Activated naive CD8-positive, alpha-beta T cell (primary cell): ENCODE measurements around the gene S100A2.
A peak's percentile ranks its signal among the peaks of the same experiment; 100 is the strongest.

ENCODE experiments used
- H3K27ac Mint-ChIP-seq: one replicate; pipeline ENCODE4 v1.8.0; 2021; ENCODE audit warnings: mixed read lengths
- H3K27me3 Mint-ChIP-seq: one replicate; pipeline ENCODE4 v1.8.0; 2021; ENCODE audit warnings: mixed read lengths
- H3K36me3 Mint-ChIP-seq: one replicate; pipeline ENCODE4 v1.8.0; 2021; ENCODE audit warnings: mixed read lengths
- H3K4me1 Mint-ChIP-seq: one replicate; pipeline ENCODE4 v1.8.0; 2021; ENCODE audit warnings: low read depth, mixed read lengths
- H3K4me3 Mint-ChIP-seq: one replicate; pipeline ENCODE4 v1.8.0; 2021; ENCODE audit warnings: mild to moderate bottlenecking, mixed read lengths
- H3K9me3 Mint-ChIP-seq: one replicate; pipeline ENCODE4 v1.8.0; 2021; ENCODE audit warnings: low read depth, mixed read lengths

S100A2 gene

DNA sequence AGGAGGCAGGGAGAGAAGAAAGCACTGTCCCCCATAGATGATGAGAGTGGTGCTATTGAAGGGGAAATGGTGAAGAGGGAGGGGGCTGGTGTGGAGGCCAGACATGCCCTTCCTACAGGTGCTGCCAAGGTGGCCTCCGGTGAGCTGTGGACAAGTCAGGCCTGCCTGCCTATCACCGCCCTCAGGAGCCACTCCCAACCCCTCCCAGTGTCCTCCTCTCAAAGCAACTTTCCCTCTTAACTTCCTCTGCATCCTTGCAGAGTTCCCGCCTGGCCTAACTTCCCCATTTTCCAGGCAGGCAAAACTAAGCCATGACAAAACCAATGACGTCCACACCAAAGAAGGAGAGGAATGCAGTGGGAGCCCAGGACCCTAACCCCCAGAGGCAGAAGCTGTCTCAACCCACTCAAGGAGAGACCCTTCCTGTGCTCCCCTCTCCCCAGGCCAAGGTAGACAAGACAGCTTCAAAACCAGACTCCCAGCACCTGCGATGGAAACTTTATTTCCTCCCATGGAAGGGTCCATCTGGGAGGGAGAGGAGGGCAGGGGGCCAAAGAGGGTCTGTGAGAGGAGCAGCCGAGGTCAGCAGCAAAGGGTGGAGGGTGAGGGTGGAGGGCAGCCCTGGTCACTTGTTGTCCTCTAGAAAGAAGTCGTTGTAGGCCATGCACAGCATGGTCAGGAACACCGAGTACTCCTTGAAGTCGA is 28.8 kb downstream of the S100A2 start:
- peaks cover 83% of the 10 kb centered on the region for H3K4me1 Mint-ChIP-seq
- peaks cover 2% of the 10 kb centered on the region for H3K36me3 Mint-ChIP-seq
- H3K27me3 Mint-ChIP-seq, result no peaks in the 10 kb centered on the region
- peak overlapping the region; percentile 96 for H3K4me3 Mint-ChIP-seq
- H3K9me3 Mint-ChIP-seq, result no peaks in the 10 kb centered on the region
- H3K27ac Mint-ChIP-seq, result peak overlapping the region; percentile 99

DNA sequence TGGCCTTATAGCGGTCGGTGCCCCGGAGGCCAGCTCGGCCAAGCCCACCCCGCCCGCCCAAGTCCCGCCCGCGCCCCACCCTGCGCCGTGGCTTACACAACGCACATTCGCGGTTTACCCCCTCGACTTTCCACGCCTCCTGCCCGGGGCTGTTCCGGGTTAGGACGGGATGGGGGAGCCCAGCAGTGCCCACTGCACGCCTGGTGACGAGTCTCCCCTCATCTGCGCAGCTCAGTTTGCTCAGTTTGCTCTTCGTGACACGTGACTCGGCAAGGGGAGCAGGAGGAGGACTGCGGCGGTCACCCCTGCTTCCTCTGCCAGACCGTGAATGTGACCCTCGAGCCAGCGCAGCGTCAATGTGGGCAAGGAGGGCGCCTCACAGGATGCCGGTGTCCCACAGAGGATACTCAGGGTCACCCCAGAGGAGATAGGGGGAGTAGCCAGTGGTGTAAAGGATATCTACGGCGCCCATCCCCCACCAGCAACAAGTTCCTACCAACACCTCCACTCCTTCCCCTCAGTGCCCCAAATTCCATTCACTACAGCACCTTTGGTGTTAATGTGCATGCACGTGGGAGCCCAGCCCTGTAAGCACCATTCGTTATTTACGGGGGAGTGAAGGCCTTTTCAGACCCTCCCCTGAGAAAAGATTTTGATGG is 29.5 kb downstream of the S100A2 start:
- Mint-ChIP-seq H3K36me3 (peaks cover 2% of the 10 kb centered on the region), H3K4me1 (peaks cover 83% of the 10 kb centered on the region), H3K27me3 (no peaks in the 10 kb centered on the region), H3K9me3 (no peaks in the 10 kb centered on the region), H3K4me3 (peak overlapping the region; percentile 96), H3K27ac (peak overlapping the region; percentile 99)

DNA sequence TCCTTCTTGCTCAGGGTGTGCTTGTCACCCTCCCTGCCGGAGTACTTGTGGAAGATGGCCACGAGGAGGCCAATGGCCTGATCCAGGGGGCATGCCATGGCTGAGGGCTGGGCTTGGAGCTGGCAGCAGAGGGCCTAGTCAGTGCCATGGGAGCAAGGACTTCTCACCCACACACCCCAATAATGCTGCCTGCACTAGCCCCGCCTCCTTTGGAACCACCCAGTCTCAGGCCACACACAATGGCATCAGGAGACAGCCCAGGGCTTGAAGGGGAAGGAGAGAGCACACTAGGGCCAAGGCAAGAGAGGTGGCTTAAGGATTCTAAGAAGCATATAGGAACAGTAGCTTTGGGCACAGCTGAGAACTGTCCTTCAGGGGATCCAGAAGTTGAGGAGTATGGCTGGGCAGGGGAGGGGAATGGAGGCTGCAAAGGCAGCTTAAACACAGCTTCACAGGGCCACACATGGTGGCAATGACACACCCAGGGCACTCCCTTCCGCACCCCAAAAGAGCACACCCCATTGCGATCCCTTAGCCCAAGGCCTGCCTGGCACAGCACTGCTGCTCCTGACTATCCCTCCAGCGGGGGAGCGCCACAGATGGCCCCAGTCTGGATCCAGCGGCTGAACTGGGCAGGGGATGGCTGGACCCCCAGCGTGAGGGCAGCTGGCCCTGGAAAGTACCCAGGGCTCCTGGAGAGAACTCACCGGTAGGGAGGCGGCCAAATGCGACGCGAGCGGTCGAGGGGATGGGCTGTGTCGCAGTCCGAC is 30.2 kb downstream of the S100A2 start, which contains the start of gene S100A6:
S100A6 (minus strand) TSS at position 750 of the 770 bp plus-strand sequence; CDS start at position 98, 652 bp downstream.
- no peaks in the 10 kb centered on the region for H3K27me3 Mint-ChIP-seq

DNA sequence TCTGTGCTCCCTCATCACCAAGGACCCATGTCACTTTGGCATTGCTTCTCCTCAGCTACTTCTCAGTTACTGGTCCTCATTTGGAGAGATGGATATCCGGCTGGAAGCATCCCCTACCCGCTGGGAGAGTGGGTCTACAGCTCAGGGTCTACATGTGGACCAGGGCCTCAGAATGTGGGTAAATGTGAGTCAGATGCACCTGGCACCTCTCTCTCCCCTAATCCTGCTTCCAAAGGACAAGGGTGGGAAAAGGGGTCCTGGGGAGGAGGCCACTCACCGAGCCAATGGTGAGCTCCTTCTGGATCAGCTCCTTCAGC is 30.8 kb downstream of the S100A2 start:
- Mint-ChIP-seq H3K27ac (peak overlapping the region; percentile 93), H3K27me3 (no peaks in the 10 kb centered on the region), H3K4me1 (peaks cover 79% of the 10 kb centered on the region), H3K9me3 (no peaks in the 10 kb centered on the region), H3K4me3 (peak overlapping the region; percentile 93), H3K36me3 (peaks cover 2% of the 10 kb centered on the region)

More for the DNA sequence above, 30.2 kb downstream of the S100A2 start, which contains the start of gene S100A6:
- Mint-ChIP-seq H3K4me1 (peaks cover 83% of the 10 kb centered on the region), H3K36me3 (peaks cover 2% of the 10 kb centered on the region), H3K4me3 (peak within 1 kb of the TSS; percentile 96), H3K9me3 (no peaks in the 10 kb centered on the region), H3K27ac (peak within 1 kb of the TSS; percentile 99)

DNA sequence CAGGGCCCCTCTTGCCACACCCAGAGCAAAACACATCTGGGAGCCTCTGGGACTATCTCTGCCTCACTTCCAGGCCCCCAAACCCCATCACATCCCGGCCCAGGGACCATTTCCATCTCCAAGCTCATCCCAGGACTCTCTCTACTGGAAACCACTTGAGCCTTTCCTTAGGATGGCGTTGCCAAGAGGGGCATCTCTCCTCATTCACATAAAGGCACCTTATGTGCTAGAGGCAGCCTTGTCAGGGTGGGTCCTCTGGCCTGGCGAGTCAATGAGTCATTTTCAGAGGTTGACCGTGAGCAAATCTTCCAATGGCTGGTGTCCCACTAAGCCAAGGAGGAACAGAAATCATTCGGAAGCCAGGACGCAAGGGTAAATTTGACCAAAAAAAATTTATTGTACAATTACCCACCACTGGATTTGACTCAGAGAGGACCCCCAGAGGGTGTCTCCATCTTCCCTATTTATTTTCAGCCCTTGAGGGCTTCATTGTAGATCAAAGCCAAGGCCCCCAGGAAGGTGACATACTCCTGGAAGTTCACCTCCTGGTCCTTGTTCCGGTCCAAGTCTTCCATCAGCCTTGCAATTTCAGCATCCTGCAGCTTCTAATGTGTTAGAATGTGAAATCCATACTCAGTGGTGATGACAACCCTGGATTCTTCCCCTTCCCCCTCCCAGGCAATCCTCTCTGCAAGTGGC is 31.3 kb downstream of the S100A2 start:
- peak overlapping the region; percentile 93 for H3K4me3 Mint-ChIP-seq
- no peaks in the 10 kb centered on the region for H3K27me3 Mint-ChIP-seq
- H3K27ac Mint-ChIP-seq, result peak overlapping the region; percentile 95
- H3K36me3 Mint-ChIP-seq, result no peaks in the 10 kb centered on the region
- H3K4me1 Mint-ChIP-seq, result peaks cover 73% of the 10 kb centered on the region
- H3K9me3 Mint-ChIP-seq, result no peaks in the 10 kb centered on the region

DNA sequence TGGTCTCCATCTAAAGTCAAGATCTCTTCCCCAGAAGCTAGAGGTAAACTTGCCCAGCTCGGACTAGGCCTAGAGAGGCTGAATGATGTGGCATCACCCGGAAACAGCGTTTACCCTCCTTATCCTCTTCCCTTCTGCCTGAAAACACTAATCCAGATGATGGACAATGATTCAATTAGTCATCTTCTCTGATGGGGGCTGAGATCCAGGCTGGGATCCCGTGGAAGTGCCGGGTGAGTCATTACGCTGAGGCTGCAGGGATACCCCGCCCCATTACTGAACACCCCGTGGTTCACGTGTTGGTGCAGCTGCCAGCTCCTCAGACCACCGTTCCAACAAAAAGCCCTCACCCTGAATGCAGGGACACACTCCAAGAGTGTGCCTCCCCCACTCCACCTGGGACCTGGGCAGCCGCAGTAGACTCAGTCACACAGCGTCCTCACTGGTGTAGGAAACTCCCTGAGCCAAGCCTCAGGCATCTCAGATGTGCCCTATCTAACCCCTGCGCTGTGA is 31.9 kb downstream of the S100A2 start:
- H3K4me1 Mint-ChIP-seq, result peaks cover 73% of the 10 kb centered on the region
- H3K36me3 Mint-ChIP-seq, result no peaks in the 10 kb centered on the region
- no peaks in the 10 kb centered on the region for H3K9me3 Mint-ChIP-seq
- no peaks in the 10 kb centered on the region for H3K27me3 Mint-ChIP-seq
- H3K27ac Mint-ChIP-seq, result peak overlapping the region; percentile 95
- peak overlapping the region; percentile 93 for H3K4me3 Mint-ChIP-seq

DNA sequence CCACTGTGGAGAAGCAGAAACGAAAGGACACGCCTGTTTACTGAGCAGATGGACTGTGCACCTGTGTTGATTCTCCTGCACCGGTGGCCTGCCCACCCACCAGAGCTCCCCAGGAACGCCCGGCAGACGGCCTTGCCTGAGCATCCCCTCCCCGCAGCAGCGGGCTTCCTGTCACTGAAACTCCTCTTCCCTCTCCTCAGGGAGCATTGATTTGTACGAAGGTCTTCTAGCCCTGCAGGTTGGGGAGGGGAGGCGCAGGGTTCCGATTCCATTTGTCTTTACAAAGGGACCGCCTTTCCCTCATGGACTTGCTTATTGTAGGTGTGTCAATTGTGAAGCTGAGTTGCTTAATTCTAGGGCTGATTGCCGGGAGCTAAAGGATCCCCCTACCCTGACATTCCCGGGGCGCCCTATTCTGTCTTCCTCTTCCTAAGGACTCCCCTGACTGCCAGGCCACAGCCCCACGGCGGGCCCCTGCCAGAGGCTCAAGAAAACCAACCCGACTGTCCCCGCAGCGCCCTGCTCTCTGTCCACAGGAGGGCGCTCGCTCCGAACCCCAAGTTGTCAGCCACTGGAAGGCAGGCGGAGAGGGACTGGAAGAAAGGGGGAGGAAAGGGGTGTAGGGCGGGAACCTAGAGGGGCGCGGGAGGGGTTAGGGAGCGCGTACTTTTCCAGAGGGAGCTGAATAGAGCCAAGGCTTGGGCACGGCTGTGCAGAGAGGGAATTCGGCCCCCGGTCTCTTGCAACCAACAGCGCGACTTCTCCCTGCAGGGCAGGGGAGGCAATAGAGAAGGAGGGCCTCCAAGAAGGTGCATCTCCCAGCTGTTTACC is 32.7 kb downstream of the S100A2 start:
- H3K4me1 Mint-ChIP-seq, result peaks cover 67% of the 10 kb centered on the region
- H3K36me3 Mint-ChIP-seq, result no peaks in the 10 kb centered on the region
- H3K27ac Mint-ChIP-seq, result peak overlapping the region; percentile 95
- no peaks in the 10 kb centered on the region for H3K27me3 Mint-ChIP-seq
- no peaks in the 10 kb centered on the region for H3K9me3 Mint-ChIP-seq
- H3K4me3 Mint-ChIP-seq, result peak overlapping the region; percentile 93

DNA sequence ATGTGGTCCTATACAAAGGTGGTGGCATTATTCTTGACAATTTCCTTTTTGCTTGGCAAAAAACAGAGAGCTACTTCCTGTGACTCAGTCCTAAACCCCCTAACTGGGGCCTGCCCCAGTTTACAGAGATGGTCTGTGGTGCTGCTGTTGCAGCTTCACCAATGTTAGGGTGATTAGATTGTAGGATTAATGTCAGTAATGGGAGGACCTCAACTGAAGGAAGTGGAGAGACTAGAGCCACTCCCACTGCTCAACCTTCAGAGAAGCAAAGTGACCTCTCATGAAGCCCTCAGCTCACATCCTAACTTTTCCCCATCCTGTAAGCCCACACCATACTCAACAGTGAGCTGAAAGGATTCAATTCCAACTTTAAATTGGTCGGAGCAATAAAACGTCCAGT is 33.5 kb downstream of the S100A2 start:
- Mint-ChIP-seq H3K9me3 (no peaks in the 10 kb centered on the region), H3K4me1 (peaks cover 62% of the 10 kb centered on the region), H3K27ac (peak overlapping the region; percentile 95), H3K36me3 (no peaks in the 10 kb centered on the region), H3K27me3 (no peaks in the 10 kb centered on the region), H3K4me3 (peak overlapping the region; percentile 93)

DNA sequence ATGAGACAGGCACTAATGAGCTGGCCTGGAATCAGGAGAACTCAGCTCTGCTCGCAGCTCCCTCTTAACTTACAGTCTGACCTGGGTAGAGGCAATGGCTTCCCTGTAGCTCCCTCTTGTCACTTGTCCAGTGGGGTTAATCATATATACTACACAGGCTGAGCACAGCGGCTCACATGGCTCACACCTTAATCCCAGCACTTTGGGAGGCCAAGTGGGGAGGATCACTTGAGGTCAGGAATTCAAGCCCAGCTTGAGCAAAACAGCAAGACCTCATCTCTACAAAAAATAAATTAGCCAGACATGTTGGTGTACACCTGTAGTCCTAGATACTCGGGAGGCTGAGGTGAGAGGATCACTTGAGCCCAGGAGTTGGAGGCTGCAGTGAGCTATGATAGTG is 34.0 kb downstream of the S100A2 start:
- Mint-ChIP-seq H3K4me1 (peaks cover 58% of the 10 kb centered on the region), H3K4me3 (no peak overlapping the region), H3K27ac (peak overlapping the region; percentile 95), H3K27me3 (no peaks in the 10 kb centered on the region), H3K9me3 (no peaks in the 10 kb centered on the region), H3K36me3 (no peaks in the 10 kb centered on the region)

DNA sequence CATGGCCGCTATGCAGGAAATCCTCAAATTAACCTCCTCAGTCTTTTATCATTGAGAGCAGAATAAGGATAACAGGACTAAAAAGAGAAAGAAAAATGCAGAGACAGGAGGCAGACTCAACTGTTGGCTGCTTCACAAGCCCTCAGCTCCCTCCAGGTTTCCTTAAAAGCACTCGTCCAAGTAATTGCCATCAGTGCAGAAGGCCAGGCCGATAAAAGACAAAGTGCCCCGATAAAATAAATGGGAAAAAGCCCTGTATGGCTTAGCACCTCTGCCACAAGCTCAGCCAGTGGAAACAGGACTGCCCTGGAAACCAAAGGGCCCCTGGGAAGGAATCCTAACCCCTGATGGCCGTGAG is 38.0 kb downstream of the S100A2 start:
- Mint-ChIP-seq H3K27ac (no peak overlapping the region), H3K27me3 (no peaks in the 10 kb centered on the region), H3K9me3 (no peaks in the 10 kb centered on the region), H3K4me3 (no peak overlapping the region), H3K36me3 (no peaks in the 10 kb centered on the region), H3K4me1 (peaks cover 28% of the 10 kb centered on the region)

DNA sequence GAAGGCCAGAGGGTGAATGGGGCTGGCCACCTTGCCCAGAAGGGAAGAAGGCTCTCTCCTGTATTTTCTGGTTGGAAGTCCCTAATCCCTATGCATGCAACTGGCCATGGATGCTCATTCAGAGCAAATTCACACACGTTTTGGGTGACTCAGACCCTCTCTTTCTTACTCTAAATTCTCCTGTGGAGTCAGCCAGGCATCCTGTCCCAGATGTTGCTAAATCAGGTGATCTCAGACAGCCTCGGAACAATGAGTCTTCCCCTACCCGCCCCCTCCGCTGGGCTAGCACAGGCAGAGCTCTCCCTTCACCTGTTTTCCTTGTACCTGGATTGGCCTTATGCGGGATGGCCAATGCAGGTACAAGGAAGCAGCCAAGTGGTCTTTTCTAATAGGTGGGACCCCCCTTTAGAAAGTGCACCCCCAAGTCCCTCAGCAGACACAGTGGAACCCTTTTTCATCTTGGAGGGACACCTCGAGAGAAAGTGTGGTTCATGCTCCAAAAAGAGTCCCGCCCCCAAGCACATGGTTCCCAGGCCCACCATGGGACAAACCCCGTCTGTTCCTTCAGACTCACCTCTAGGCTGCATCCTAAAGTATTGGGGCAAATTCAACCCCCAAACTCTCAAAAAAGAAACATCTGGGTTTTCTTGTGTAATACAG is 38.5 kb downstream of the S100A2 start:
- H3K27me3 Mint-ChIP-seq, result no peaks in the 10 kb centered on the region
- no peak overlapping the region for H3K27ac Mint-ChIP-seq
- peaks cover 27% of the 10 kb centered on the region for H3K4me1 Mint-ChIP-seq
- H3K9me3 Mint-ChIP-seq, result no peaks in the 10 kb centered on the region
- H3K4me3 Mint-ChIP-seq, result no peak overlapping the region
- no peaks in the 10 kb centered on the region for H3K36me3 Mint-ChIP-seq

DNA sequence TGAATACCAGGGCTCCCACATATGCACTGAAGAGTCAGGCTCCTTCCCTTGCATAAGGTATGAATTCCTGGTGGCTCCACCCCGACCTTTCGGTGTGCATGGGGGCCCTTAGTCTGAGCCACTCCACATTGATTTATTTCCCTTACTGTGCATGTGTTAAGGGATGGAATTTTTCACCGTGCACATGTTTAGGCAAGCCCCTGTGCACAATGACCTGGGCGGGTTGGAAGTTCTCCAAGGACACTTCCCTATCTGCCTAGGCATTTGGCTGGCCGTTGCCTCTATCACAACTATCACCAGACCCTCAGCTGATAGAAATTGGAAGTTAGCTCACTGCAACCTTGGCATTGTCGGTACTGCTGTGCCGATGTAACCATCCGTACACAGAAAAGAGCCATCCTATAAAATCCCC is 39.5 kb downstream of the S100A2 start:
- Mint-ChIP-seq H3K27me3 (no peaks in the 10 kb centered on the region), H3K36me3 (no peaks in the 10 kb centered on the region), H3K27ac (no peak overlapping the region), H3K4me3 (no peak overlapping the region), H3K4me1 (peaks cover 18% of the 10 kb centered on the region), H3K9me3 (no peaks in the 10 kb centered on the region)

DNA sequence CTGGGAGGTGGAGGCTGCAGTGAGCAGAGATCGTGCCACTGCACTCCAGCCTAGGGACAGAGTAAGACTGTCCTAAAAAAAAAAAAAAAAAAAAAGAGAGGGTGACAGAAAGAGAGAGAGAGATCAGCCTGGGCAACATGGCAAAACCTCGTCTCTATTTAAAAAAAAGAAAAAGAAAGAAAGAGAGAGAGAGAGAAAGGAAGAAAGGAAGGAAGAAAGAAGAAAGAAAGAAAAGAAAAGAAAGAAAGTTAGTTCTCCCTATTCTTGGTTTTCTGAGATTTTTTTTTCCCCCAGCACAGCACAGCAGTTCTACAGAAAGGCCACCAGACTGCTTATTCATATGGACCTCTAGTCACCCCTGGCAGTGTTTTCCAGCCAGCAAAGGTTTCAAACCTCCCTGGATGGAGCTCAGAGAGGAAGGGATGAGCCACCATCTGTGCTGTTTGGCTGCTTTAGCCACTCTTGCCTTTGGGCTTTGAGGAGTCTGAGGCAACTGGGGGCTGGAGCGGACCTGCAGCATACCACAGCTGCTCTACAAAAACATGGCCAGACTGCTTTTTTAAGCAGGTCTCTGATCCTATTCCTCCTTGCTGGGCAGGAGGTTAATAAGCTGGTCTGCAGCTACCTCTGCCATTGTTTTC is 40.4 kb downstream of the S100A2 start:
- H3K4me3 Mint-ChIP-seq, result no peak overlapping the region
- peaks cover 9% of the 10 kb centered on the region for H3K4me1 Mint-ChIP-seq
- H3K9me3 Mint-ChIP-seq, result no peaks in the 10 kb centered on the region
- no peaks in the 10 kb centered on the region for H3K36me3 Mint-ChIP-seq
- no peaks in the 10 kb centered on the region for H3K27me3 Mint-ChIP-seq
- H3K27ac Mint-ChIP-seq, result no peak overlapping the region
